HepG2 (cell line): ENCODE results near the gene RBP5. TPM values are rescaled to one million over a fixed set of nuclear protein-coding genes. Genes with fewer than 3 reads are reported as not detected.

ENCODE experiments used
- AHR ChIP-seq: IDR thresholded peaks from 2 replicates; pipeline ENCODE4 v1.6.1; 2018; ENCODE audit warnings: missing genetic modification reagents, missing compliant biosample characterization
- BCL6 ChIP-seq: IDR thresholded peaks from 2 replicates; pipeline ENCODE4 v1.6.1; 2016; ENCODE audit warnings: missing genetic modification reagents, missing compliant biosample characterization
- FOXK2 ChIP-seq: fragments of 450-650 bp; IDR thresholded peaks from 2 replicates; pipeline ENCODE4 v1.6.1; 2016
- FOXO1 ChIP-seq: sonication (generic); formaldehyde crosslinking; IDR thresholded peaks from 2 replicates; pipeline ENCODE4 v1.4.0; 2020; ENCODE audit warnings: missing genetic modification reagents
- GATAD1 ChIP-seq: IDR thresholded peaks from 2 replicates; pipeline ENCODE4 v1.6.1; 2016; ENCODE audit warnings: missing genetic modification reagents, missing compliant biosample characterization
- NAIF1 ChIP-seq: sonication (generic); formaldehyde crosslinking; IDR thresholded peaks from 2 replicates; pipeline ENCODE4 v1.5.0; 2020; ENCODE audit warnings: mild to moderate bottlenecking, missing genetic modification reagents, borderline replicate concordance
- NR2F1 ChIP-seq, 2 experiments: fragments of 450-650 bp in 1 of 2; formaldehyde crosslinking in 1 of 2; IDR thresholded peaks; 2 replicates each; pipeline versions ENCODE4 v1.5.0 to v1.6.1; 2016 to 2020; ENCODE audit warnings: mild to moderate bottlenecking in 1 of 2, missing compliant biosample characterization in 1 of 2, missing genetic modification reagents in 1 of 2, moderate library complexity in 1 of 2
- PCBP2 ChIP-seq: fragments of 200-400 bp; formaldehyde crosslinking; optimal IDR thresholded peaks from 2 replicates; pipeline ENCODE3; 2018; ENCODE audit warnings: low read length, low read depth; ENCODE audit not compliant: poor library complexity, severe bottlenecking
- POLR2G ChIP-seq: fragments of 200-400 bp; formaldehyde crosslinking; IDR thresholded peaks from 2 replicates; pipeline ENCODE4 v1.6.1; 2018; ENCODE audit warnings: mild to moderate bottlenecking, low read depth, low read length, moderate library complexity
- RCOR2 ChIP-seq: IDR thresholded peaks from 2 replicates; pipeline ENCODE4 v1.6.1; 2016; ENCODE audit warnings: missing biosample characterization, missing genetic modification reagents
- RFX1 ChIP-seq: fragments of 450-650 bp; IDR thresholded peaks from 2 replicates; pipeline ENCODE4 v1.6.1; 2017
- SMARCC2 ChIP-seq: fragments of 450-650 bp; IDR thresholded peaks from 2 replicates; pipeline ENCODE4 v1.6.1; 2017; ENCODE audit warnings: antibody characterized with exemption, mild to moderate bottlenecking
- TBX3 ChIP-seq: fragments of 450-650 bp; IDR thresholded peaks from 2 replicates; pipeline ENCODE4 v1.6.1; 2017; ENCODE audit warnings: antibody characterized with exemption, mild to moderate bottlenecking, inconsistent platforms, borderline replicate concordance
- ZBTB38 ChIP-seq: sonication (generic); formaldehyde crosslinking; IDR thresholded peaks from 2 replicates; pipeline ENCODE4 v1.5.1; 2020; ENCODE audit warnings: mild to moderate bottlenecking, missing genetic modification reagents
- ZNF326 ChIP-seq: sonication (generic); formaldehyde crosslinking; IDR thresholded peaks from 2 replicates; pipeline ENCODE4 v1.4.0; 2020; ENCODE audit warnings: missing genetic modification reagents, borderline replicate concordance
- ZNF546 ChIP-seq: sonication (generic); formaldehyde crosslinking; conservative IDR thresholded peaks from 2 replicates; pipeline ENCODE4 v1.8.1; 2023; ENCODE audit warnings: mild to moderate bottlenecking, missing genetic modification reagents
- polyA plus RNA-seq, 8 experiments: library from polyadenylated mRNA; depleted of rRNA in 3 of 8; stranded (reverse) in 7 of 8; unstranded in 1 of 8; fragments of >200 nt; fragmentation: Illumina TruSeq in 4 of 8; extraction: Trizol in 4 of 8; gene quantifications; 2 replicates each; pipeline versions ENCODE4 v1.2.1 to v1.2.3, GENCODE V29; 2011 to 2016; ENCODE audit warnings: low read depth in 4 of 8, missing spikeins in 1 of 8, mixed read lengths in 1 of 8; ENCODE audit not compliant: insufficient read depth in 1 of 8
- total RNA-seq, 5 experiments: library from RNA; depleted of rRNA; stranded (reverse); fragments of >200 nt; fragmentation: Illumina TruSeq; extraction: Trizol; gene quantifications; 2 replicates each; pipeline ENCODE4 v1.2.3, GENCODE V29; 2016; ENCODE audit warnings: low read depth in 1 of 5
- TF ChIP-seq, protein P1 (sequence below): sonication (generic); formaldehyde crosslinking; IDR thresholded peaks from 2 replicates; pipeline ENCODE4 v1.4.0; 2020; ENCODE audit warnings: missing genetic modification reagents, borderline replicate concordance
- TF ChIP-seq, protein P2 (sequence below): sonication (generic); formaldehyde crosslinking; IDR thresholded peaks from 2 replicates; pipeline ENCODE4 v1.5.0; 2020; ENCODE audit warnings: missing genetic modification reagents, mild to moderate bottlenecking, borderline replicate concordance
- TF ChIP-seq, protein P3 (sequence below): sonication (generic); formaldehyde crosslinking; IDR thresholded peaks from 2 replicates; pipeline ENCODE4 v1.4.0; 2020; ENCODE audit warnings: mild to moderate bottlenecking, missing genetic modification reagents
- TF ChIP-seq, protein P4 (sequence below): sonication (generic); formaldehyde crosslinking; IDR thresholded peaks from 2 replicates; pipeline ENCODE4 v1.8.1; 2023; ENCODE audit warnings: mild to moderate bottlenecking, inconsistent platforms, moderate library complexity, missing genetic modification reagents, borderline replicate concordance

RBP5 gene
- total and polyA plus RNA-seq, 2 of the 13 experiments (the other 11 are each of a cell fraction or from before 2014, with no cell fraction given), result 13.8 to 19.8 TPM

DNA sequence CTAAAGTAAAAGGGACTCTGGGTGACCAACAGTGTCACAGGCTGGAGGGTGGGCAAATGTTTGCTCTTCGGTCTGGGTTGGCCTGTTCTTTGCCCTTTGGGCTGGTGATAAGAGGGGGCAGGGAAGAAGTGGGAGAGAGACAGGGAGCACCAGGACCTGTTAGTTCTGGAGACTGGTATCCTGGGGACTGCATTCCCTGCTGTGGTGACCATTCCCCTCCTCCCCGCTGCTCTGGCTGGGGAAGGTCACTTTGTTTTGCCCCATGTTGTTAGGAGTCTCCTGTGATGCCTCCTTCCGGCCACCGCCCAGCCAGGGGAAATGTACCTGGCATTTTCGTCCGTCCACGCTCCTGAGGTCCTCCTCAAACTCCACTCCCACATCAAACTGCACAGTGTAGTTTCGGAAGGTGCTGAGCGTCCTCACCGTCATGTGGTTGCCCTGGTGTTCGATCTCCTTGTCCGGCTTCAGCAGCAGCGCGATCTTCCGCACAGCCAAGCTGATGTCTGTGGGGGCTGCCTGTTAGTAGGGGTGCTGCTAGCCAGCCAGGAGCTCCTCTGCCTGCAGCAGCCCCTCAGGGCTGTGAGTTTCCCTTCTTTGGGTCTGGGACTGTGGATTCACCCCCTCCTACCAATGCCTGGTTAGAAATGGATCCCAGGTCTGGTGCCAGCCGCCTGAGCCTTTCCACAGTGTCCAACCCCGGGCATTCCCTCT, 618 bp downstream of the RBP5 start (continued):
- TF ChIP-seq PCBP2, result no peak
- peak; percentile 44; the same call in 1 of the 2 replicates for TF ChIP-seq GATAD1
- peak; percentile 59; the same call in 1 of the 2 replicates for TF ChIP-seq POLR2G
- TF ChIP-seq ZNF546 (CRISPR knock-in tag), result no peak
- peak; percentile 19; the same call in 1 of the 2 replicates for TF ChIP-seq FOXO1 (CRISPR knock-in tag)
- TF ChIP-seq FOXK2, result no peak
- no peak for TF ChIP-seq NAIF1 (CRISPR knock-in tag)
- no peak for TF ChIP-seq SMARCC2
- TF ChIP-seq ZBTB38 (CRISPR knock-in tag), result no peak
- TF ChIP-seq RFX1, result no peak
- peak; percentile 71; the same call in 1 of the 2 replicates for TF ChIP-seq RCOR2 (CRISPR knock-in tag)
- TF ChIP-seq BCL6 (CRISPR knock-in tag), result peak; percentile 31; the same call in 1 of the 2 replicates
- TF ChIP-seq, protein P1, sequence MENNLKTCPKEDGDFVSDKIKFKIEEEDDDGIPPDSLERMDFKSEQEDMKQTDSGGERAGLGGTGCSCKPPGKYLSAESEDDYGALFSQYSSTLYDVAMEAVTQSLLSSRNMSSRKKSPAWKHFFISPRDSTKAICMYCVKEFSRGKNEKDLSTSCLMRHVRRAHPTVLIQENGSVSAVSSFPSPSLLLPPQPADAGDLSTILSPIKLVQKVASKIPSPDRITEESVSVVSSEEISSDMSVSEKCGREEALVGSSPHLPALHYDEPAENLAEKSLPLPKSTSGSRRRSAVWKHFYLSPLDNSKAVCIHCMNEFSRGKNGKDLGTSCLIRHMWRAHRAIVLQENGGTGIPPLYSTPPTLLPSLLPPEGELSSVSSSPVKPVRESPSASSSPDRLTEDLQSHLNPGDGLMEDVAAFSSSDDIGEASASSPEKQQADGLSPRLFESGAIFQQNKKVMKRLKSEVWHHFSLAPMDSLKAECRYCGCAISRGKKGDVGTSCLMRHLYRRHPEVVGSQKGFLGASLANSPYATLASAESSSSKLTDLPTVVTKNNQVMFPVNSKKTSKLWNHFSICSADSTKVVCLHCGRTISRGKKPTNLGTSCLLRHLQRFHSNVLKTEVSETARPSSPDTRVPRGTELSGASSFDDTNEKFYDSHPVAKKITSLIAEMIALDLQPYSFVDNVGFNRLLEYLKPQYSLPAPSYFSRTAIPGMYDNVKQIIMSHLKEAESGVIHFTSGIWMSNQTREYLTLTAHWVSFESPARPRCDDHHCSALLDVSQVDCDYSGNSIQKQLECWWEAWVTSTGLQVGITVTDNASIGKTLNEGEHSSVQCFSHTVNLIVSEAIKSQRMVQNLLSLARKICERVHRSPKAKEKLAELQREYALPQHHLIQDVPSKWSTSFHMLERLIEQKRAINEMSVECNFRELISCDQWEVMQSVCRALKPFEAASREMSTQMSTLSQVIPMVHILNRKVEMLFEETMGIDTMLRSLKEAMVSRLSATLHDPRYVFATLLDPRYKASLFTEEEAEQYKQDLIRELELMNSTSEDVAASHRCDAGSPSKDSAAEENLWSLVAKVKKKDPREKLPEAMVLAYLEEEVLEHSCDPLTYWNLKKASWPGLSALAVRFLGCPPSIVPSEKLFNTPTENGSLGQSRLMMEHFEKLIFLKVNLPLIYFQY (CRISPR knock-in tag), result peak; percentile 38; the same call in 1 of the 2 replicates
- 0 out of 4 replicates have a peak, but pooled peaks of 1 of the 2 experiments have one; percentile 29 for TF ChIP-seq NR2F1 (CRISPR knock-in tag; IDR thresholded peaks at IDR 0.05)
- TF ChIP-seq, protein P2, sequence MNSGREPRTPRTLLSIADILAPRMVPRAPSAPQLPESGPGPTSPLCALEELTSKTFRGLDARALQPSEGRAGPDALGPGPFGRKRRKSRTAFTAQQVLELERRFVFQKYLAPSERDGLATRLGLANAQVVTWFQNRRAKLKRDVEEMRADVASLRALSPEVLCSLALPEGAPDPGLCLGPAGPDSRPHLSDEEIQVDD (CRISPR knock-in tag), result no peak
- no peak for TF ChIP-seq ZNF326 (CRISPR knock-in tag)
- no peak for TF ChIP-seq AHR (CRISPR knock-in tag)
- TF ChIP-seq, protein P3, sequence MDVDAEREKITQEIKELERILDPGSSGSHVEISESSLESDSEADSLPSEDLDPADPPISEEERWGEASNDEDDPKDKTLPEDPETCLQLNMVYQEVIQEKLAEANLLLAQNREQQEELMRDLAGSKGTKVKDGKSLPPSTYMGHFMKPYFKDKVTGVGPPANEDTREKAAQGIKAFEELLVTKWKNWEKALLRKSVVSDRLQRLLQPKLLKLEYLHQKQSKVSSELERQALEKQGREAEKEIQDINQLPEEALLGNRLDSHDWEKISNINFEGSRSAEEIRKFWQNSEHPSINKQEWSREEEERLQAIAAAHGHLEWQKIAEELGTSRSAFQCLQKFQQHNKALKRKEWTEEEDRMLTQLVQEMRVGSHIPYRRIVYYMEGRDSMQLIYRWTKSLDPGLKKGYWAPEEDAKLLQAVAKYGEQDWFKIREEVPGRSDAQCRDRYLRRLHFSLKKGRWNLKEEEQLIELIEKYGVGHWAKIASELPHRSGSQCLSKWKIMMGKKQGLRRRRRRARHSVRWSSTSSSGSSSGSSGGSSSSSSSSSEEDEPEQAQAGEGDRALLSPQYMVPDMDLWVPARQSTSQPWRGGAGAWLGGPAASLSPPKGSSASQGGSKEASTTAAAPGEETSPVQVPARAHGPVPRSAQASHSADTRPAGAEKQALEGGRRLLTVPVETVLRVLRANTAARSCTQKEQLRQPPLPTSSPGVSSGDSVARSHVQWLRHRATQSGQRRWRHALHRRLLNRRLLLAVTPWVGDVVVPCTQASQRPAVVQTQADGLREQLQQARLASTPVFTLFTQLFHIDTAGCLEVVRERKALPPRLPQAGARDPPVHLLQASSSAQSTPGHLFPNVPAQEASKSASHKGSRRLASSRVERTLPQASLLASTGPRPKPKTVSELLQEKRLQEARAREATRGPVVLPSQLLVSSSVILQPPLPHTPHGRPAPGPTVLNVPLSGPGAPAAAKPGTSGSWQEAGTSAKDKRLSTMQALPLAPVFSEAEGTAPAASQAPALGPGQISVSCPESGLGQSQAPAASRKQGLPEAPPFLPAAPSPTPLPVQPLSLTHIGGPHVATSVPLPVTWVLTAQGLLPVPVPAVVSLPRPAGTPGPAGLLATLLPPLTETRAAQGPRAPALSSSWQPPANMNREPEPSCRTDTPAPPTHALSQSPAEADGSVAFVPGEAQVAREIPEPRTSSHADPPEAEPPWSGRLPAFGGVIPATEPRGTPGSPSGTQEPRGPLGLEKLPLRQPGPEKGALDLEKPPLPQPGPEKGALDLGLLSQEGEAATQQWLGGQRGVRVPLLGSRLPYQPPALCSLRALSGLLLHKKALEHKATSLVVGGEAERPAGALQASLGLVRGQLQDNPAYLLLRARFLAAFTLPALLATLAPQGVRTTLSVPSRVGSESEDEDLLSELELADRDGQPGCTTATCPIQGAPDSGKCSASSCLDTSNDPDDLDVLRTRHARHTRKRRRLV (CRISPR knock-in tag), result no peak
- no peak for TF ChIP-seq TBX3
- TF ChIP-seq, protein P4, sequence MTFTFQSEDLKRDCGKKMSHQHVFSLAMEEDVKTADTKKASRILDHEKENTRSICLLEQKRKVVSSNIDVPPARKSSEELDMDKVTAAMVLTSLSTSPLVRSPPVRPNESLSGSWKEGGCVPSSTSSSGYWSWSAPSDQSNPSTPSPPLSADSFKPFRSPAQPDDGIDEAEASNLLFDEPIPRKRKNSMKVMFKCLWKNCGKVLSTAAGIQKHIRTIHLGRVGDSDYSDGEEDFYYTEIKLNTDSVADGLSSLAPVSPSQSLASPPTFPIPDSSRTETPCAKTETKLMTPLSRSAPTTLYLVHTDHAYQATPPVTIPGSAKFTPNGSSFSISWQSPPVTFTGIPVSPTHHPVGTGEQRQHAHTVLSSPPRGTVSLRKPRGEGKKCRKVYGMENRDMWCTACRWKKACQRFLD (CRISPR knock-in tag), result no peak
